ENCODE results near the gene ADAMTSL2.

The ADAMTSL2 gene

GRCh38 chr9:133534346-133535291 lies at the start of gene ADAMTSL2:
Gene ADAMTSL2, plus strand, starts transcription at chr9:133534704. Its CDS starts 2,009 bp downstream, at chr9:133536713.
- peak; percentile 72 for DNase-seq

GRCh38 chr9:133485531-133486260 lies 48.8 kb upstream of the ADAMTSL2 start:
- peak; percentile 32 for DNase-seq

- DNase-seq = no peak
Observed at GRCh38 chr9:133487331-133487725, 47.2 kb upstream of the ADAMTSL2 start.

- DNase-seq = no peak
Observed at GRCh38 chr9:133488686-133489252, 45.7 kb upstream of the ADAMTSL2 start.

- no peak for DNase-seq
Observed at GRCh38 chr9:133489253-133490190, 45.0 kb upstream of the ADAMTSL2 start.

- no peak for DNase-seq
Observed at GRCh38 chr9:133490201-133490681, 44.3 kb upstream of the ADAMTSL2 start.

GRCh38 chr9:133490865-133491655 lies 43.4 kb upstream of the ADAMTSL2 start:
- no peak for DNase-seq

GRCh38 chr9:133491656-133491925 lies 42.9 kb upstream of the ADAMTSL2 start:
- no peak for DNase-seq

- no peak for DNase-seq
Observed at GRCh38 chr9:133492061-133493021, 42.2 kb upstream of the ADAMTSL2 start.

- no peak for DNase-seq
Observed at GRCh38 chr9:133493428-133493827, 41.1 kb upstream of the ADAMTSL2 start.

GRCh38 chr9:133493845-133494540 lies 40.5 kb upstream of the ADAMTSL2 start:
- no peak for DNase-seq

GRCh38 chr9:133494636-133495326 lies 39.7 kb upstream of the ADAMTSL2 start:
- no peak for DNase-seq

GRCh38 chr9:133495327-133496293 lies 38.9 kb upstream of the ADAMTSL2 start:
- DNase-seq = no peak

- DNase-seq = no peak
Observed at GRCh38 chr9:133496861-133497842, 37.4 kb upstream of the ADAMTSL2 start.

- DNase-seq = no peak
Observed at GRCh38 chr9:133499132-133499891, 35.2 kb upstream of the ADAMTSL2 start.

GRCh38 chr9:133499892-133500270 lies 34.6 kb upstream of the ADAMTSL2 start:
- no peak for DNase-seq

All from CD4-positive, alpha-beta T cell treated with Interleukin-17A for 4 hours (primary cell).